IMR-90 (cell line): ENCODE measurements around the gene KRCC1. TPM values are rescaled to one million over a fixed set of nuclear protein-coding genes. Genes with fewer than 3 reads are reported as not detected.

ENCODE experiments used
- ATAC-seq: fragments of 200-7000 bp; cut with Tn5 transposase; 2 replicates; pipeline ENCODE4 v1.9.1; 2020; ENCODE audit warnings: low read depth, mild to moderate bottlenecking, moderate library complexity
- BruUV-seq: library from RNA; stranded (reverse); fragments of 400-500 nt; replicated peaks from 2 replicates; lab custom pipeline; 2021; lab: Mats Ljungman, UMichigan
- CTCF ChIA-PET: fragments of 300-600 bp; formaldehyde crosslinking; extraction: SDS; loops from one replicate; lab custom pipeline; 2021; ENCODE audit warnings: antibody characterized with exemption; lab: Yijun Ruan, JAX
- POLR2A ChIA-PET: fragments of 300-600 bp; sonication (Branson Sonifier 250); formaldehyde crosslinking; loops from one replicate; lab custom pipeline; 2022; ENCODE audit warnings: antibody characterized with exemption; ENCODE audit not compliant: unreplicated experiment; lab: Charles Lee
- DNase-seq: peaks from one replicate; pipeline ENCODE4 v3.0.0; 2013
- H2AFZ ChIP-seq: replicated peaks from 2 replicates; pipeline ENCODE3; 2013; ENCODE audit warnings: low read length, mild to moderate bottlenecking; ENCODE audit not compliant: poor library complexity
- H2AK5ac ChIP-seq: 2 replicates; pipeline ENCODE4 v1.6.1; 2013; ENCODE audit warnings: low read depth, low read length, inconsistent platforms
- H2AK9ac ChIP-seq: replicated peaks from 2 replicates; pipeline ENCODE3; 2013; ENCODE audit warnings: mild to moderate bottlenecking, low read depth, low read length, moderate library complexity; ENCODE audit not compliant: poor library complexity
- H2BK120ac ChIP-seq: 2 replicates; pipeline ENCODE4 v1.6.1; 2013; ENCODE audit warnings: low read depth, low read length, inconsistent platforms
- H2BK15ac ChIP-seq: 3 replicates; pipeline ENCODE4 v1.6.1; 2013; ENCODE audit warnings: low read depth, low read length, inconsistent platforms
- H2BK20ac ChIP-seq: 2 replicates; pipeline ENCODE4 v1.6.1; 2013; ENCODE audit warnings: low read depth, mild to moderate bottlenecking, inconsistent platforms, low read length, moderate library complexity
- H2BK5ac ChIP-seq: 2 replicates; pipeline ENCODE4 v1.6.1; 2013; ENCODE audit warnings: mild to moderate bottlenecking, low read depth, low read length, inconsistent platforms; ENCODE audit not compliant: poor library complexity, severe bottlenecking
- H3K14ac ChIP-seq: replicated peaks from 2 replicates; pipeline ENCODE4 v1.6.1; 2013; ENCODE audit warnings: low read depth, low read length, inconsistent platforms
- H3K18ac ChIP-seq: 2 replicates; pipeline ENCODE4 v1.6.1; 2013; ENCODE audit warnings: low read depth, low read length, control low read depth
- H3K23ac ChIP-seq: 2 replicates; pipeline ENCODE4 v1.6.1; 2013; ENCODE audit warnings: low read depth, low read length, inconsistent platforms
- H3K27ac ChIP-seq: 2 replicates; pipeline ENCODE4 v1.5.1; 2013; ENCODE audit warnings: mild to moderate bottlenecking, control low read depth, low read length; ENCODE audit not compliant: insufficient read depth
- H3K27me3 ChIP-seq: 2 replicates; pipeline ENCODE4 v1.6.1; 2013; ENCODE audit warnings: low read length; ENCODE audit not compliant: control insufficient read depth, insufficient read depth
- H3K36me3 ChIP-seq: 2 replicates; pipeline ENCODE4 v1.6.1; 2013; ENCODE audit warnings: low read length, mixed read lengths; ENCODE audit not compliant: control insufficient read depth, insufficient read depth
- H3K4ac ChIP-seq: 2 replicates; pipeline ENCODE4 v1.6.1; 2013; ENCODE audit warnings: low read depth, low read length, inconsistent platforms
- H3K4me1 ChIP-seq: 2 replicates; pipeline ENCODE4 v1.6.1; 2013; ENCODE audit warnings: low read length, mixed read lengths; ENCODE audit not compliant: control insufficient read depth, insufficient read depth
- H3K4me2 ChIP-seq: 2 replicates; pipeline ENCODE4 v1.6.1; 2013; ENCODE audit warnings: low read depth, mild to moderate bottlenecking, control low read depth, low read length, moderate library complexity
- H3K4me3 ChIP-seq: 2 replicates; pipeline ENCODE4 v1.5.1; 2013; ENCODE audit warnings: low read depth, mild to moderate bottlenecking, control low read depth, low read length, moderate library complexity; ENCODE audit not compliant: insufficient read depth
- H3K56ac ChIP-seq: 2 replicates; pipeline ENCODE4 v1.6.1; 2013; ENCODE audit warnings: low read length, inconsistent platforms; ENCODE audit not compliant: insufficient read depth; ENCODE audit errors: extremely low read depth
- H3K79me1 ChIP-seq, 2 experiments: 2 replicates each; pipeline ENCODE4 v1.6.1; 2013; ENCODE audit warnings: low read length in 2 of 2, inconsistent platforms in 1 of 2, low read depth in 1 of 2
- H3K9ac ChIP-seq: 2 replicates; pipeline ENCODE4 v1.6.1; 2013; ENCODE audit warnings: low read depth, low read length, control low read depth
- H3K9me1 ChIP-seq: 2 replicates; pipeline ENCODE4 v1.6.1; 2013; ENCODE audit warnings: low read length, inconsistent platforms; ENCODE audit not compliant: insufficient read depth
- H3K9me3 ChIP-seq: 2 replicates; pipeline ENCODE4 v1.6.1; 2013; ENCODE audit warnings: low read length; ENCODE audit not compliant: control insufficient read depth, insufficient read depth
- H4K20me1 ChIP-seq: 2 replicates; pipeline ENCODE4 v1.6.1; 2013; ENCODE audit warnings: low read length, inconsistent platforms; ENCODE audit not compliant: insufficient read depth
- H4K5ac ChIP-seq: 2 replicates; pipeline ENCODE4 v1.6.1; 2013; ENCODE audit warnings: mild to moderate bottlenecking, low read depth, low read length, control low read depth
- H4K8ac ChIP-seq, 2 experiments: 2 replicates each; pipeline ENCODE4 v1.6.1; 2013; ENCODE audit warnings: low read depth in 2 of 2, low read length in 2 of 2, control low read depth in 1 of 2, inconsistent platforms in 1 of 2
- H4K91ac ChIP-seq: 2 replicates; pipeline ENCODE4 v1.6.1; 2013; ENCODE audit warnings: low read depth, low read length, inconsistent platforms; ENCODE audit not compliant: insufficient read depth
- BHLHE40 ChIP-seq: fragments of 150-350 bp; IDR thresholded peaks from 2 replicates; pipeline ENCODE4 v1.6.1; 2016; ENCODE audit warnings: mild to moderate bottlenecking, low read depth, low read length
- CEBPB ChIP-seq: IDR thresholded peaks from 2 replicates; pipeline ENCODE4 v1.6.1; 2012; ENCODE audit warnings: low read depth, low read length, improper control_type of control experiment
- CHD1 ChIP-seq: IDR thresholded peaks from 2 replicates; pipeline ENCODE4 v1.6.1; 2012; ENCODE audit warnings: low read depth, low read length, improper control_type of control experiment
- FOS ChIP-seq: fragments of 150-350 bp; IDR thresholded peaks from 2 replicates; pipeline ENCODE4 v1.6.1; 2016; ENCODE audit warnings: low read depth, low read length
- MAFK ChIP-seq: IDR thresholded peaks from 2 replicates; pipeline ENCODE4 v1.6.1; 2012; ENCODE audit warnings: low read depth, low read length, improper control_type of control experiment
- MAZ ChIP-seq: IDR thresholded peaks from 2 replicates; pipeline ENCODE4 v1.6.1; 2012; ENCODE audit warnings: low read depth, mild to moderate bottlenecking, low read length, improper control_type of control experiment, moderate library complexity, borderline replicate concordance
- MXI1 ChIP-seq: IDR thresholded peaks from 2 replicates; pipeline ENCODE4 v1.6.1; 2012; ENCODE audit warnings: low read depth, mild to moderate bottlenecking, low read length, moderate library complexity, borderline replicate concordance
- NFE2L2 ChIP-seq: fragments of 150-350 bp; IDR thresholded peaks from 2 replicates; pipeline ENCODE4 v1.6.1; 2016; ENCODE audit warnings: low read depth, mild to moderate bottlenecking, low read length
- POLR2A ChIP-seq: IDR thresholded peaks from 2 replicates; pipeline ENCODE4 v1.6.1; 2012; ENCODE audit warnings: mild to moderate bottlenecking, low read depth, low read length
- RAD21 ChIP-seq: IDR thresholded peaks from 2 replicates; pipeline ENCODE4 v1.6.1; 2012; ENCODE audit warnings: low read length, improper control_type of control experiment
- RCOR1 ChIP-seq: IDR thresholded peaks from 2 replicates; pipeline ENCODE4 v1.6.1; 2012; ENCODE audit warnings: mild to moderate bottlenecking, low read length, improper control_type of control experiment; ENCODE audit not compliant: insufficient replicate concordance
- RFX5 ChIP-seq: IDR thresholded peaks from 2 replicates; pipeline ENCODE4 v1.8.0; 2012; ENCODE audit warnings: low read depth, mild to moderate bottlenecking, low read length, moderate library complexity
- SMC3 ChIP-seq: fragments of 150-350 bp; IDR thresholded peaks from 2 replicates; pipeline ENCODE4 v1.6.1; 2016; ENCODE audit warnings: low read depth, mild to moderate bottlenecking, antibody characterized with exemption, low read length, moderate library complexity
- WGBS, 2 experiments: methylation state at CpG; one replicate each; pipeline versions ENCODE4 v1.1.5 to v1.1.7; 2013; ENCODE audit warnings: missing lambda C conversion rate in 2 of 2; ENCODE audit not compliant: insufficient read length in 1 of 2; ENCODE audit errors: extremely low coverage in 2 of 2; 5-methylcytosine and 5-hydroxymethylcytosine counted together
- dilution Hi-C: fragments of 300-500 bp; cut with HindIII; formaldehyde crosslinking; loops from one replicate; pipeline ENCODE4 v1.14.3; 2018; ENCODE audit warnings: low sequenced_read_pairs; ENCODE audit not compliant: unreplicated experiment
- in situ Hi-C: fragments of 300-500 bp; cut with MboI; formaldehyde crosslinking; loops from 3 replicates; pipeline ENCODE4 v1.14.3; 2019; ENCODE audit warnings: low sequenced_read_pairs, inconsistent platforms, mixed read lengths
- intact Hi-C: fragments of 100-400 bp; cut with micrococcal nuclease; formaldehyde crosslinking; loops from 2 replicates; pipeline ENCODE4 v1.10.0; 2022
- polyA plus RNA-seq, 3 experiments: library from polyadenylated mRNA; depleted of rRNA; stranded (reverse); fragments of >200 nt; gene quantifications; 2 replicates each; pipeline ENCODE4 v1.2.3, GENCODE V29; 2012; ENCODE audit warnings: low replicate concordance in 1 of 3
- total RNA-seq: library from RNA; depleted of rRNA; stranded (reverse); fragments of >200 nt; gene quantifications from 2 replicates; pipeline ENCODE4 v1.2.3, GENCODE V29; 2012
- TF ChIP-seq, protein P1 (sequence below): conservative IDR thresholded peaks from 2 replicates; pipeline ENCODE4 v1.5.1; 2012; ENCODE audit warnings: mild to moderate bottlenecking, low read depth, low read length, improper control_type of control experiment
- TF ChIP-seq, protein P2 (sequence below): fragments of 150-350 bp; IDR thresholded peaks from 2 replicates; pipeline ENCODE4 v1.6.1; 2017; ENCODE audit warnings: mild to moderate bottlenecking, antibody characterized with exemption, low read length, low read depth
- TF ChIP-seq, protein P3 (sequence below): fragments of 150-350 bp; IDR thresholded peaks from 2 replicates; pipeline ENCODE4 v1.6.1; 2016; ENCODE audit warnings: low read depth, mild to moderate bottlenecking, low read length, moderate library complexity, borderline replicate concordance

Gene KRCC1
- total and polyA plus RNA-seq, 2 of the 4 experiments (the other 2 are of a cell fraction): 14.3 to 16.5 TPM

DNA sequence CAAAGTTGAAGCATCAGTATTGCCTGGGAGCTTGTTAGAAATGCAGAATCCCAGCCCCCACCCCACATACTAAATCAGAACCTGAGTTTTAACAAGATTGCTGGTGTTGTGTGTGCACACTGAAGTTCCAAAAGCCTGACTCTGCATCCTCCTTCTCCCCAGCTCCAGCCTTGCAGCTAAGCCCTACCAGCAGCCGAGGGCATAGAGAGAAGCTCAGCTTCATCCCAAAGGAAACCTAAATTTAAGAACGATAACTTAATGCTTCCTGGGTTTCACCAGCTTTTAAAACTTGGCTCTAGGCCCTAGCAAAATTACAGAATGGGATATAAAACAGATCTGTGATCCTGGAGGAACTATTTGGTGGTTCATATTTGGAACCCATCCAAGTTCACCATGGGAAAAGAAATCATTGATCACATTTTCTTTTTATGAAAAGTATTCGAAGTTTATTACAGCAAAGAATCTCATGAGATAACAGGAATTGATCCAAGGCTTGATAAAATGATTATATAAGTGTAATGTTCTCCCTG, 23.1 kb upstream of the KRCC1 start:
- Histone ChIP-seq H2BK15ac (no peak overlapping the region), H3K79me1 (no peaks in the 10 kb centered on the region), H2AFZ (no peak overlapping the region), H3K9me1 (no peaks in the 10 kb centered on the region), H3K56ac (no peak overlapping the region), H3K27ac (no peak overlapping the region), H3K27me3 (peaks cover 13% of the 10 kb centered on the region), H3K9ac (no peak overlapping the region), H3K36me3 (no peaks in the 10 kb centered on the region), H2BK120ac (no peak overlapping the region), H4K20me1 (no peaks in the 10 kb centered on the region), H3K4me2 (no peak overlapping the region), H3K18ac (no peak overlapping the region), H4K8ac (no peak overlapping the region), H2BK5ac (no peak overlapping the region), H3K4me3 (no peak overlapping the region), H3K4me1 (peaks cover 3% of the 10 kb centered on the region; the same call in 1 of the 2 replicates), H3K4ac (no peak overlapping the region), H3K9me3 (peaks cover 5% of the 10 kb centered on the region; the same call in 1 of the 2 replicates), H4K91ac (no peak overlapping the region), H3K14ac (no peak overlapping the region), H2AK5ac (no peak overlapping the region), H2AK9ac (no peak overlapping the region), H4K5ac (no peak overlapping the region), H2BK20ac (no peak overlapping the region), H3K23ac (no peak overlapping the region)
- POLR2A ChIA-PET: no interaction called here
- intact Hi-C loops (no loop called here), dilution Hi-C loops (no loop called here), in situ Hi-C loops (no loop called here)
- ATAC-seq: no peak
- no peak for DNase-seq
- CTCF ChIA-PET: interaction anchor here (1.5 kb wide), 1 partner anchor 18 kb away, joined by 5 read pairs; no protein-coding TSS in a partner anchor
- no CpG with 5 or more reads among the region's 3 CpGs for WGBS, 2 experiments
- TF ChIP-seq CHD1 (no peak), NFE2L2 (no peak), FOS (no peak), MAFK (no peak), POLR2A (no peak), SMC3 (no peak), RFX5 (no peak), RAD21 (no peak), MXI1 (no peak), RCOR1 (no peak), BHLHE40 (no peak), CEBPB (no peak), MAZ (no peak)
- TF ChIP-seq, protein P1, sequence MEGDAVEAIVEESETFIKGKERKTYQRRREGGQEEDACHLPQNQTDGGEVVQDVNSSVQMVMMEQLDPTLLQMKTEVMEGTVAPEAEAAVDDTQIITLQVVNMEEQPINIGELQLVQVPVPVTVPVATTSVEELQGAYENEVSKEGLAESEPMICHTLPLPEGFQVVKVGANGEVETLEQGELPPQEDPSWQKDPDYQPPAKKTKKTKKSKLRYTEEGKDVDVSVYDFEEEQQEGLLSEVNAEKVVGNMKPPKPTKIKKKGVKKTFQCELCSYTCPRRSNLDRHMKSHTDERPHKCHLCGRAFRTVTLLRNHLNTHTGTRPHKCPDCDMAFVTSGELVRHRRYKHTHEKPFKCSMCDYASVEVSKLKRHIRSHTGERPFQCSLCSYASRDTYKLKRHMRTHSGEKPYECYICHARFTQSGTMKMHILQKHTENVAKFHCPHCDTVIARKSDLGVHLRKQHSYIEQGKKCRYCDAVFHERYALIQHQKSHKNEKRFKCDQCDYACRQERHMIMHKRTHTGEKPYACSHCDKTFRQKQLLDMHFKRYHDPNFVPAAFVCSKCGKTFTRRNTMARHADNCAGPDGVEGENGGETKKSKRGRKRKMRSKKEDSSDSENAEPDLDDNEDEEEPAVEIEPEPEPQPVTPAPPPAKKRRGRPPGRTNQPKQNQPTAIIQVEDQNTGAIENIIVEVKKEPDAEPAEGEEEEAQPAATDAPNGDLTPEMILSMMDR: no peak
- TF ChIP-seq, protein P2, sequence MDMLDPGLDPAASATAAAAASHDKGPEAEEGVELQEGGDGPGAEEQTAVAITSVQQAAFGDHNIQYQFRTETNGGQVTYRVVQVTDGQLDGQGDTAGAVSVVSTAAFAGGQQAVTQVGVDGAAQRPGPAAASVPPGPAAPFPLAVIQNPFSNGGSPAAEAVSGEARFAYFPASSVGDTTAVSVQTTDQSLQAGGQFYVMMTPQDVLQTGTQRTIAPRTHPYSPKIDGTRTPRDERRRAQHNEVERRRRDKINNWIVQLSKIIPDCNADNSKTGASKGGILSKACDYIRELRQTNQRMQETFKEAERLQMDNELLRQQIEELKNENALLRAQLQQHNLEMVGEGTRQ: no peak
- TF ChIP-seq, protein P3, sequence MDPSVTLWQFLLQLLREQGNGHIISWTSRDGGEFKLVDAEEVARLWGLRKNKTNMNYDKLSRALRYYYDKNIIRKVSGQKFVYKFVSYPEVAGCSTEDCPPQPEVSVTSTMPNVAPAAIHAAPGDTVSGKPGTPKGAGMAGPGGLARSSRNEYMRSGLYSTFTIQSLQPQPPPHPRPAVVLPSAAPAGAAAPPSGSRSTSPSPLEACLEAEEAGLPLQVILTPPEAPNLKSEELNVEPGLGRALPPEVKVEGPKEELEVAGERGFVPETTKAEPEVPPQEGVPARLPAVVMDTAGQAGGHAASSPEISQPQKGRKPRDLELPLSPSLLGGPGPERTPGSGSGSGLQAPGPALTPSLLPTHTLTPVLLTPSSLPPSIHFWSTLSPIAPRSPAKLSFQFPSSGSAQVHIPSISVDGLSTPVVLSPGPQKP: no peak
- BruUV-seq: no TSS peak
